Gastroesophageal sphincter (tissue), 4 donors: Measurements from ENCODE around the gene SLC6A13. TPM values are rescaled to one million over a fixed set of nuclear protein-coding genes. Genes with fewer than 3 reads are reported as not detected.

Source experiments
- ATAC-seq: fragments of 150-250 bp; one replicate; pipeline ENCODE4 v1.9.1; 2016; ENCODE audit warnings: mild to moderate bottlenecking, moderate library complexity
- H3K27ac ChIP-seq, 4 donors: fragments of 200-600 bp; sonication (generic) in 3 of 4; 1 replicate in 3 of 4; 2 replicates in 1 of 4; pipeline ENCODE4 v1.5.1; 2016 to 2019
- H3K27me3 ChIP-seq: fragments of 200-600 bp; sonication (generic); one replicate; pipeline ENCODE4 v1.5.1; 2019
- H3K36me3 ChIP-seq, 2 donors: fragments of 200-600 bp; sonication (generic); one replicate each; pipeline ENCODE4 v1.5.1; 2019; ENCODE audit warnings: control low read depth in 1 of 2
- H3K4me1 ChIP-seq, 3 donors: fragments of 200-600 bp; sonication (generic); 1 replicate in 2 of 3; 2 replicates in 1 of 3; pipeline ENCODE4 v1.5.1; 2016 to 2019; ENCODE audit warnings: control low read depth in 2 of 3
- H3K4me3 ChIP-seq, 2 donors: fragments of 200-600 bp; sonication (generic); one replicate each; pipeline ENCODE4 v1.5.1; 2019; ENCODE audit warnings: mild to moderate bottlenecking in 1 of 2, moderate library complexity in 1 of 2
- H3K9me3 ChIP-seq, 3 donors: fragments of 200-600 bp; sonication (generic); one replicate each; pipeline ENCODE4 v1.5.1; 2017 to 2019; ENCODE audit warnings: control low read depth in 2 of 3
- CTCF ChIP-seq, 4 experiments: fragments of 200-600 bp in 2 of 4; fragments of 450-650 bp in 2 of 4; sonication (generic) in 1 of 4; IDR thresholded peaks; one replicate each; pipeline ENCODE4 v1.5.1; 2017 to 2019; ENCODE audit warnings: antibody characterized with exemption in 4 of 4, mild to moderate bottlenecking in 2 of 4, moderate library complexity in 2 of 4
- EP300 ChIP-seq: sonication (generic); formaldehyde crosslinking; IDR thresholded peaks from one replicate; pipeline ENCODE4 v1.6.1; 2017; ENCODE audit warnings: antibody characterized with exemption, mild to moderate bottlenecking
- POLR2A ChIP-seq, 2 donors: fragments of 450-650 bp; IDR thresholded peaks; one replicate each; pipeline ENCODE4 v1.6.1; 2017; ENCODE audit warnings: antibody characterized with exemption in 2 of 2, mild to moderate bottlenecking in 2 of 2, moderate library complexity in 1 of 2
- POLR2AphosphoS5 ChIP-seq: sonication (generic); formaldehyde crosslinking; IDR thresholded peaks from one replicate; pipeline ENCODE4 v1.6.1; 2017; ENCODE audit warnings: antibody characterized with exemption
- WGBS, 2 donors: methylation state at CpG; one replicate each; pipeline ENCODE4 v1.1.5; 2018; ENCODE audit warnings: low coverage in 1 of 2; 5-methylcytosine and 5-hydroxymethylcytosine counted together
- total RNA-seq, 4 donors: library from RNA; depleted of rRNA; stranded (reverse); fragments of >200 nt; gene quantifications; one replicate each; pipeline ENCODE4 v1.1.0, GENCODE V29; 2016

SLC6A13 gene
- total RNA-seq, 4 donors from 2014 or later, result not detected

GRCh38 chr12:256225-256624 lies 6.4 kb downstream of the SLC6A13 start:
- Histone ChIP-seq H3K9me3 (no peaks in the 10 kb centered on the region), H3K27me3 (peaks cover 83% of the 10 kb centered on the region), H3K4me3 (no peak overlapping the region), H3K36me3 (no peaks in the 10 kb centered on the region), H3K27ac (no peak overlapping the region), H3K4me1 (no peaks in the 10 kb centered on the region)
- no peak for ATAC-seq
- TF ChIP-seq POLR2A (IDR thresholded peaks at IDR 0.05) (no peak), CTCF (IDR thresholded peaks at IDR 0.05) (no peak), EP300 (no peak), POLR2AphosphoS5 (no peak)
- 73 to 95% methylated on average over 3 to 4 of the region's 6 CpGs for WGBS, 2 donors

GRCh38 chr12:254912-255311 lies 7.7 kb downstream of the SLC6A13 start:
- no peak overlapping the region for H3K4me3 ChIP-seq
- no peak overlapping the region for H3K27ac ChIP-seq
- TF ChIP-seq EP300 (no peak), POLR2AphosphoS5 (no peak), CTCF (IDR thresholded peaks at IDR 0.05) (no peak), POLR2A (IDR thresholded peaks at IDR 0.05) (no peak)
- 0 to 75% methylated on average over 1 to 2 of the region's 9 CpGs for WGBS, 2 donors
- no peaks in the 10 kb centered on the region for H3K36me3 ChIP-seq
- H3K4me1 ChIP-seq, result no peaks in the 10 kb centered on the region
- H3K27me3 ChIP-seq, result peaks cover 71% of the 10 kb centered on the region
- H3K9me3 ChIP-seq, result no peaks in the 10 kb centered on the region
- ATAC-seq, result no peak

GRCh38 chr12:254039-254438 lies 8.6 kb downstream of the SLC6A13 start:
- H3K27ac ChIP-seq, result no peak overlapping the region
- H3K4me3 ChIP-seq, result no peak overlapping the region
- no peaks in the 10 kb centered on the region for H3K36me3 ChIP-seq
- peaks cover 63% of the 10 kb centered on the region for H3K27me3 ChIP-seq
- no peak for ATAC-seq
- TF ChIP-seq EP300 (no peak), CTCF (IDR thresholded peaks at IDR 0.05) (no peak), POLR2AphosphoS5 (no peak), POLR2A (IDR thresholded peaks at IDR 0.05) (no peak)
- 49 to 74% methylated on average over 10 of the region's 10 CpGs for WGBS, 2 donors
- no peaks in the 10 kb centered on the region for H3K4me1 ChIP-seq
- no peaks in the 10 kb centered on the region for H3K9me3 ChIP-seq

- no peak overlapping the region for H3K27ac ChIP-seq
- no peak for ATAC-seq
- TF ChIP-seq EP300, result no peak
- TF ChIP-seq POLR2AphosphoS5, result no peak
- TF ChIP-seq POLR2A (IDR thresholded peaks at IDR 0.05), result no peak
- no peak for TF ChIP-seq CTCF (IDR thresholded peaks at IDR 0.05)
- H3K36me3 ChIP-seq, result no peaks in the 10 kb centered on the region
- 53 to 74% methylated on average over 9 to 11 of the region's 12 CpGs for WGBS, 2 donors
- peaks cover 57% of the 10 kb centered on the region for H3K27me3 ChIP-seq
- peaks cover 0 to 4% (median 0%) of the 10 kb centered on the region in 3 donors for H3K9me3 ChIP-seq
- H3K4me3 ChIP-seq, result no peak overlapping the region
- H3K4me1 ChIP-seq, result no peaks in the 10 kb centered on the region
Measured at GRCh38 chr12:253116-253831, 9.4 kb downstream of the SLC6A13 start.

GRCh38 chr12:252636-253035 lies 10.0 kb downstream of the SLC6A13 start:
- Histone ChIP-seq H3K27ac (no peak overlapping the region), H3K4me1 (no peaks in the 10 kb centered on the region), H3K27me3 (peaks cover 51% of the 10 kb centered on the region), H3K4me3 (no peak overlapping the region), H3K36me3 (no peaks in the 10 kb centered on the region), H3K9me3 (peaks cover 0 to 7% (median 0%) of the 10 kb centered on the region in 3 donors)
- TF ChIP-seq POLR2AphosphoS5 (no peak), CTCF (IDR thresholded peaks at IDR 0.05) (no peak), EP300 (no peak), POLR2A (IDR thresholded peaks at IDR 0.05) (no peak)
- WGBS, 2 donors, result 0 to 50% methylated on average over 2 of the region's 5 CpGs
- no peak for ATAC-seq
